IPS DF 6.9 (cell line): ENCODE data around the gene PRKCI.
"Not testable (repeated sequence)": the region's sequence is repeated elsewhere in the genome, so short reads cannot be mapped to it uniquely, and the experiment has no call there.

Experiments used
- DNase-seq: peaks from one replicate; pipeline ENCODE4 v3.0.0-alpha.2; 2013; ENCODE audit warnings: low read depth, low spot score
- H3K27ac ChIP-seq: one replicate; pipeline ENCODE4 v1.5.1; 2013; ENCODE audit warnings: low read length, control low read depth
- H3K27me3 ChIP-seq: 2 replicates; pipeline ENCODE4 v1.6.1; 2013; ENCODE audit warnings: mild to moderate bottlenecking, low read length; ENCODE audit not compliant: control insufficient read depth, insufficient read depth
- H3K36me3 ChIP-seq: 2 replicates; pipeline ENCODE4 v1.6.1; 2013; ENCODE audit warnings: low read length; ENCODE audit not compliant: control insufficient read depth, insufficient read depth
- H3K4me1 ChIP-seq: 2 replicates; pipeline ENCODE4 v1.6.1; 2013; ENCODE audit warnings: low read length; ENCODE audit not compliant: control insufficient read depth, insufficient read depth
- H3K4me3 ChIP-seq: 2 replicates; pipeline ENCODE4 v1.5.1; 2013; ENCODE audit warnings: mild to moderate bottlenecking, low read length
- H3K9me3 ChIP-seq: 2 replicates; pipeline ENCODE4 v1.6.1; 2013; ENCODE audit warnings: low read length, inconsistent platforms; ENCODE audit not compliant: control insufficient read depth, insufficient read depth
- WGBS: extraction: QIAGEN DNeasy Blood & Tissue Kit; methylation state at CpG from one replicate; pipeline ENCODE4 v1.1.7; 2013; ENCODE audit warnings: mixed read lengths, missing lambda C conversion rate; ENCODE audit not compliant: insufficient read length, insufficient coverage; 5-methylcytosine and 5-hydroxymethylcytosine counted together

PRKCI gene

DNA sequence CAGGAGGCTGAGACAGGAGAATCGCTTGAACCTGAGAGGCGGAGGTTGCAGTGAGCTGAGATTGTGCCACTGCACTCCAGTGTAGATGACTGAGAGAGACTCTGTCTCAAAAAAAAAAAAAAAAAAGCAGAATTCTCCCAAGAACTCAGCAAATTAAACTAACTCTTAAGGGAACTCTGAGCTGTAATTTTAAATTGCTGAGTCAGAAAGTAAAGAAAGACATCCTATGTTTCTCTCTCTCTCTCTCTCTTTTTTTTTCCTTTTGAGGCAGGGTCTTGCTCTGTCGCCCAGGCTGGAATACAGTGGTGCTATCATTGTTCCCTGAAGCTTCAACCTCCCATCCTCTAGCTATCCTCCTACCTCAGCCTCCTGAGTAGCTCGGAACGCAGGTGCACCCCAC lies 20.7 kb upstream of the PRKCI start:
- Histone ChIP-seq H3K27me3 (no peaks in the 10 kb centered on the region), H3K4me3 (no peak overlapping the region), H3K9me3 (no peaks in the 10 kb centered on the region), H3K27ac (no peak overlapping the region), H3K4me1 (no peaks in the 10 kb centered on the region; the same call in 1 of the 2 replicates), H3K36me3 (no peaks in the 10 kb centered on the region)
- WGBS = no CpG with 5 or more reads among the region's 5 CpGs
- DNase-seq = no peak

GRCh38 chr3:170203457-170203856 lies 18.8 kb upstream of the PRKCI start:
- Histone ChIP-seq H3K27ac (no peak overlapping the region), H3K36me3 (no peaks in the 10 kb centered on the region), H3K4me1 (no peaks in the 10 kb centered on the region; the same call in 1 of the 2 replicates), H3K27me3 (no peaks in the 10 kb centered on the region), H3K4me3 (no peak overlapping the region), H3K9me3 (no peaks in the 10 kb centered on the region)
- WGBS = no CpG with 5 or more reads among the region's 4 CpGs
- no peak for DNase-seq

DNA sequence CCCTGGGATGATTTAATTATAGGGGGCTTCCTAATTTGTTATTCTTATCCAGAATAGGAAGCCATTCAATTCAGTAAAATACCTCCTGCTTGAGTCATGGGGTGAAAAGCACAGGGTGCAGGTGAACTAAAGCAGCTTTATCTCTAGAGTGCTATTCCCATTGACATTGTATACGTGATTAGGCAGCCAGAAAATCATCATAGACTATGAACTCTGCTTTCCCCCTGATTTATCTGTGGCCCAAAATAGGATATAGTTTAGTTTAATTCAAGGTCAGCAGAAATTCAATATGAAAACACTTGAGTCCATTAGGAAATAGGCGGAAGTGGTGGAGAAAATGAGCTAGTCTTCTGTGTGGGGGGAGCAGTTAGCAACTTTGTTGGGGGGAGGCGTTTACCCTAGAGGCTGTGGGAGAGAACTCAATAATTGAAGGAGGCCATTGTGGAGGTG lies 18.2 kb upstream of the PRKCI start:
- no peak for DNase-seq

GRCh38 chr3:170204509-170204908 lies 17.7 kb upstream of the PRKCI start:
- Histone ChIP-seq H3K27me3 (no peaks in the 10 kb centered on the region), H3K4me1 (no peaks in the 10 kb centered on the region; the same call in 1 of the 2 replicates), H3K27ac (no peak overlapping the region), H3K9me3 (no peaks in the 10 kb centered on the region), H3K36me3 (no peaks in the 10 kb centered on the region), H3K4me3 (no peak overlapping the region)
- no CpG with 5 or more reads among the region's 10 CpGs for WGBS
- no peak for DNase-seq

More for the DNA sequence above, 18.2 kb upstream of the PRKCI start:
- no CpG with 5 or more reads among the region's 3 CpGs for WGBS
- Histone ChIP-seq H3K36me3 (no peaks in the 10 kb centered on the region), H3K9me3 (no peaks in the 10 kb centered on the region), H3K4me3 (no peak overlapping the region), H3K27ac (no peak overlapping the region), H3K27me3 (no peaks in the 10 kb centered on the region), H3K4me1 (no peaks in the 10 kb centered on the region; the same call in 1 of the 2 replicates)

- Histone ChIP-seq H3K36me3 (no peaks in the 10 kb centered on the region), H3K4me1 (no peaks in the 10 kb centered on the region; the same call in 1 of the 2 replicates), H3K9me3 (no peaks in the 10 kb centered on the region), H3K27me3 (no peaks in the 10 kb centered on the region), H3K4me3 (no peak overlapping the region), H3K27ac (no peak overlapping the region)
- no CpG with 5 or more reads among the region's 2 CpGs for WGBS
- DNase-seq = no peak
Measured at GRCh38 chr3:170205302-170205701, 16.9 kb upstream of the PRKCI start.

GRCh38 chr3:170206164-170206762 lies 16.0 kb upstream of the PRKCI start:
- no CpG with 5 or more reads among the region's 11 CpGs for WGBS
- H3K4me3 ChIP-seq, H3K27ac ChIP-seq, DNase-seq, H3K36me3 ChIP-seq, H3K27me3 ChIP-seq, H3K4me1 ChIP-seq, H3K9me3 ChIP-seq: not testable (repeated sequence)

DNA sequence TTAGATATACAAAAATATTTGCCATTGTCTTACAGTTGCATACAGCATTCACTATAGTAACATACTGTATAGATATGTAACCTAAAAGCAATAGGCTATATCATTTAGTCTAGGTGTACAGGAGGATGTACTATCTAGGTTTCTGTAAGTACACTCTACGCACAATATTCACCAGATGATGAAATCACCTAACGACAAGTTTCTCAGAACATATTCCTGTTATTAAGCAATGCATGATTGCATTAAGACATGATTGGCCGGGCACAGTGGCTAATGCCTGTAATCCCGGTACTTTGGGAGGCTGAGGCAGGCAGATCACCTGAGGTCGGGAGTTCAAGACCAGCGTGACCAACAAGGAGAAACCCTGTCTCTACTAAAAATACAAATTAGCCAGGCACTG lies 14.5 kb upstream of the PRKCI start:
- Histone ChIP-seq H3K9me3 (no peaks in the 10 kb centered on the region), H3K4me1 (no peaks in the 10 kb centered on the region; the same call in 1 of the 2 replicates), H3K4me3 (no peak overlapping the region), H3K27ac (no peak overlapping the region), H3K36me3 (no peaks in the 10 kb centered on the region), H3K27me3 (no peaks in the 10 kb centered on the region)
- DNase-seq = no peak
- no CpG with 5 or more reads among the region's 6 CpGs for WGBS

- no peaks in the 10 kb centered on the region for H3K4me1 ChIP-seq
- no peaks in the 10 kb centered on the region for H3K27me3 ChIP-seq
- WGBS = no CpG with 5 or more reads among the region's 1 CpG
Measured at GRCh38 chr3:170211668-170212067, 10.6 kb upstream of the PRKCI start.

GRCh38 chr3:170219850-170220249 lies 2.4 kb upstream of the PRKCI start:
- no peak for DNase-seq
- no peaks in the 10 kb centered on the region for H3K36me3 ChIP-seq
- H3K9me3 ChIP-seq = no peaks in the 10 kb centered on the region
- H3K4me3 ChIP-seq = no peak overlapping the region
- H3K4me1 ChIP-seq = no peaks in the 10 kb centered on the region
- H3K27ac ChIP-seq = no peak overlapping the region
- WGBS = no CpG with 5 or more reads among the region's 1 CpG
- no peaks in the 10 kb centered on the region for H3K27me3 ChIP-seq

More at GRCh38 chr3:170211668-170212067, 10.6 kb upstream of the PRKCI start:
- no peak for DNase-seq
- Histone ChIP-seq H3K36me3 (no peaks in the 10 kb centered on the region), H3K9me3 (no peaks in the 10 kb centered on the region), H3K4me3 (no peak overlapping the region), H3K27ac (no peak overlapping the region)

GRCh38 chr3:170220871-170221270 lies 1.4 kb upstream of the PRKCI start:
- WGBS = no CpG with 5 or more reads among the region's 4 CpGs
- Histone ChIP-seq H3K9me3 (no peaks in the 10 kb centered on the region), H3K27ac (no peak overlapping the region), H3K4me1 (no peaks in the 10 kb centered on the region), H3K4me3 (no peak overlapping the region), H3K36me3 (no peaks in the 10 kb centered on the region), H3K27me3 (no peaks in the 10 kb centered on the region)
- no peak for DNase-seq
